ENCODE results near the gene BMPR1A. TPM values are rescaled to one million over a fixed set of nuclear protein-coding genes. Genes with fewer than 3 reads are reported as not detected.
A peak's percentile ranks its signal among the peaks of the same experiment; 100 is the strongest.

BMPR1A gene
- total and polyA plus RNA-seq, 9 of the 15 experiments (the other 6 are each of a cell fraction or from before 2014, with no cell fraction given): 1.6 to 17.5 (median 9.1) TPM

- TF ChIP-seq ATF1 (CRISPR knock-in tag; IDR thresholded peaks at IDR 0.05) (no peak), ATF1 (tag; IDR thresholded peaks at IDR 0.05) (no peak), ZNF324 (CRISPR knock-in tag; IDR thresholded peaks at IDR 0.05) (no peak), CBX5 (IDR thresholded peaks at IDR 0.05; ENCODE audit: borderline replicate concordance, low read depth) (no peak; the same call in 1 of the 2 replicates), TEAD2 (tag; IDR thresholded peaks at IDR 0.05) (no peak), RBFOX2 (IDR thresholded peaks at IDR 0.05; ENCODE audit: low read depth, low read length) (peak; percentile 66), ZNF121 (CRISPR knock-in tag; conservative IDR thresholded peaks at IDR 0.05) (no peak), CEBPB (tag; IDR thresholded peaks at IDR 0.05) (no peak), NR0B1 (IDR thresholded peaks at IDR 0.05; ENCODE audit: partially characterized antibody) (no peak), ARID2 (IDR thresholded peaks at IDR 0.05) (peak; percentile 60; the same call in 1 of the 2 replicates), SRSF3 (IDR thresholded peaks at IDR 0.05; ENCODE audit: insufficient read depth, low read length) (no peak), ZBTB1 (CRISPR knock-in tag; IDR thresholded peaks at IDR 0.05; ENCODE audit: borderline replicate concordance, low read depth) (no peak), PHF21A (IDR thresholded peaks at IDR 0.05; ENCODE audit: borderline replicate concordance, low read depth) (no peak), MXD1 (CRISPR knock-in tag; IDR thresholded peaks at IDR 0.05; ENCODE audit: borderline replicate concordance, poor library complexity, severe bottlenecking) (no peak), DDX20 (tag; IDR thresholded peaks at IDR 0.05; ENCODE audit: low read depth) (no peak), L3MBTL2 (IDR thresholded peaks at IDR 0.05) (0 out of 2 replicates have a peak, but pooled peaks have one; percentile 14), CBX2 (IDR thresholded peaks at IDR 0.05; ENCODE audit: insufficient read depth, low read length, poor library complexity, severe bottlenecking) (no peak), HINFP (tag; conservative IDR thresholded peaks at IDR 0.05; ENCODE audit: low read depth) (no peak), ATF6 (CRISPR knock-in tag; IDR thresholded peaks at IDR 0.05) (no peak), JUNB (CRISPR knock-in tag; conservative IDR thresholded peaks at IDR 0.05) (no peak), KAT8 (IDR thresholded peaks at IDR 0.05; ENCODE audit: low read depth) (no peak), ZNF316 (IDR thresholded peaks at IDR 0.05) (no peak), KLF13 (tag; IDR thresholded peaks at IDR 0.05; ENCODE audit: borderline replicate concordance, low read depth) (peak; percentile 95)
Observed at GRCh38 chr10:86960003-86960862, 203.8 kb downstream of the BMPR1A start (continued).

Data from K562 (cell line).